Vagina (tissue), 2 donors: ENCODE data around the gene MND1.

Experiments used
- POLR2A ChIP-seq, 2 donors: fragments of 450-650 bp; IDR thresholded peaks; one replicate each; pipeline ENCODE4 v1.6.1; 2017; ENCODE audit warnings: antibody characterized with exemption in 2 of 2, mild to moderate bottlenecking in 2 of 2, moderate library complexity in 2 of 2
- TF ChIP-seq, protein P1 (sequence below), 3 experiments: fragments of 450-650 bp in 2 of 3; fragments of 200-600 bp in 1 of 3; sonication (generic) in 1 of 3; IDR thresholded peaks; one replicate each; pipeline ENCODE4 v1.5.1; 2017 to 2019; ENCODE audit warnings: antibody characterized with exemption in 3 of 3, mild to moderate bottlenecking in 2 of 3, moderate library complexity in 2 of 3

DNA sequence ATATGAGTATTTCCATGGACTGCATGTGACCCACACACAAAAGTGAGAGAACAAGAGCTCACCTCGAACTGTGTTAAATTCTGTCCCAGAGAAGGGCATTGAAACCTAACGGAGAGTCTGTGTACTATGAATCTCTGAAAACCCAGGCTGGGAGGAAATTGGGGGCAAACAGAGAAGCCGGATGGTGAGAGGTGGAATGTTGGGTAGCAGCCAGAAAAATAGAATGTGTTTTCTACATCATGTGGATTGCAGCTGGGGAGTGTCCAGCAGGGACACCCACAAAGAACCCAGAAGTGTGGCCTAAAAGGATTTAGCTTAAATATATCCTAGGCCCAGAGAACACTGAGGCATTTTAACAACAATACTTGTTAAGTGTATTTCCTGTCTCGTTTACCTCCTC lies 38.6 kb downstream of the MND1 start:
- no peak for TF ChIP-seq POLR2A (IDR thresholded peaks at IDR 0.05)
- TF ChIP-seq, protein P1, sequence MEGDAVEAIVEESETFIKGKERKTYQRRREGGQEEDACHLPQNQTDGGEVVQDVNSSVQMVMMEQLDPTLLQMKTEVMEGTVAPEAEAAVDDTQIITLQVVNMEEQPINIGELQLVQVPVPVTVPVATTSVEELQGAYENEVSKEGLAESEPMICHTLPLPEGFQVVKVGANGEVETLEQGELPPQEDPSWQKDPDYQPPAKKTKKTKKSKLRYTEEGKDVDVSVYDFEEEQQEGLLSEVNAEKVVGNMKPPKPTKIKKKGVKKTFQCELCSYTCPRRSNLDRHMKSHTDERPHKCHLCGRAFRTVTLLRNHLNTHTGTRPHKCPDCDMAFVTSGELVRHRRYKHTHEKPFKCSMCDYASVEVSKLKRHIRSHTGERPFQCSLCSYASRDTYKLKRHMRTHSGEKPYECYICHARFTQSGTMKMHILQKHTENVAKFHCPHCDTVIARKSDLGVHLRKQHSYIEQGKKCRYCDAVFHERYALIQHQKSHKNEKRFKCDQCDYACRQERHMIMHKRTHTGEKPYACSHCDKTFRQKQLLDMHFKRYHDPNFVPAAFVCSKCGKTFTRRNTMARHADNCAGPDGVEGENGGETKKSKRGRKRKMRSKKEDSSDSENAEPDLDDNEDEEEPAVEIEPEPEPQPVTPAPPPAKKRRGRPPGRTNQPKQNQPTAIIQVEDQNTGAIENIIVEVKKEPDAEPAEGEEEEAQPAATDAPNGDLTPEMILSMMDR (IDR thresholded peaks at IDR 0.05), result no peak
